GM19351 (cell line): Measurements from ENCODE around the gene GNG11.

Experiments
- ATAC-seq: cut with Tn5 transposase; IDR thresholded peaks from one replicate; pipeline ENCODE4 v1.9.1; 2021; ENCODE audit warnings: mild to moderate bottlenecking, moderate library complexity; ENCODE audit not compliant: unreplicated experiment

GNG11 gene

DNA sequence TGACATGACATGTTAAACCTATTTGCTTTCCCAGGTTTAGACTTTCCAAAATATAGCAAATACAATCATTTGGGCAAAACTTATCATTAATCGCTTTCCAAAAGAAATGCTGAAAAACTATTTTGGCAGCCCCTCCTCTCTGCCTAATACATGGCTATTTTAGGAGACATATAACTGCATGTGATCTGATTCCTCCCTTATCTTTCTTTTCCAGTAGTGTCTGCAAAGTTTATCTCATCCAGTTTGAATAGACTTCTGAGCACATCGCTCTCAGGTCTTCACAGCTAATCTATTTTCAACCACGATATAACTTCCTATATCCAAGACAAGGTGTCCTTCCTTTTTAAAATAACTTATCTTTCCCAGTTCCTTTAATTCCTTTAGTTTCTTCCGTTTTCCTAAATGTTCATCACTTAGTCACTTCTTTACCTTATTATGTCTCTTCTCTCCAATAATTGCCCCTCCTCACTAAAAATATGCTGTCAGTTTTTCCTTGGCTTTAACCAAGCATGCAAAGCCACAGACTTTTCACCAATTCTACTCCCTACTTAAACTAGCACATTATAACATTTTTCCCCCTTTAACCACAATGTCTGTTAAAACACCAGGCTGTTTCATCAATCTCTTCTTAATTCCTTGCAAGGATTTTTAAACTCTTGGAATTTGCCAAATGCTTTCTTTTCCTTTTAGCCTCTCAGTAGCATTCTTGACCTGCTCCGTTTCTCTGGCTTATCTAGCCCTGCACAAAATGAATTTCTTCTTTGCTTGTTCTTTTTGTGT lies 24.4 kb downstream of the GNG11 start:
- no peak for ATAC-seq

DNA sequence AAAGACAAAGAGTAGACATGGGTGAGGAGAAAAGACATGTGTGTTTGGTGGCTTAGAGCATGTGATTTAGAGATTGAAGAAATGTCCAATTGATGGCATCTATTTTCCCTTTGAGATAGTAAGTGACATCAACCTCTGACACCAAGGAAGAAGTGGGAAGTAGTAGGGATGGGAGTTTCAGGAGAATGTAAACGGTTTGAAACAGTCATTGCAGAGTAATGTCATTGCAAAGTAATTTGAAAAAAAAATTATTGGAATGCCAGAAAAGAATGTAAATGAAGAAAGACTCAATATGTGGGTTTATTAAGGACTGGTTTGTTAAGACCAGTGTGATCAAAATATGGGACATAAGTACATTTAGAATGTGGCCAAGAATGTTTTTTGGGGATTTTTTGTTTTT lies 26.6 kb downstream of the GNG11 start:
- no peak for ATAC-seq

DNA sequence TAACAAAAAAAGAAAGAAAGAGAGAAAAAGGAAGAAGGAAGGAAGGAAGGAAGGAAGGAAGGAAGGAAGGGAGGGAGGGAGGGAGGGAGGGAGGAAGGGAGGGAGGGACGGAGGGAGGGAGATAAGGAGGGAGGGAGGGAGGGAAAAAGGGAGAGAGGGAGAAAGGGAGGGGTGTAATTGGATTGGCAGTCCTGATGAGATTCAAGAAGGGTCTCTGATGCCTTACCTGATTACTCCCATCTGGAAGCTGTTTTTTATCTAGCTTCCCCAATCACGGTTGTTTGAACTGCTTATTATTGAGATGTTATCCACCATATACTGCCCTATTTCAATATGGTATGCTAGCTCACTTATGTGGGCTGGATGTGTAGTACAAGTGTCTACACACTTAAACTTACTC lies 27.3 kb downstream of the GNG11 start:
- ATAC-seq, result no peak

DNA sequence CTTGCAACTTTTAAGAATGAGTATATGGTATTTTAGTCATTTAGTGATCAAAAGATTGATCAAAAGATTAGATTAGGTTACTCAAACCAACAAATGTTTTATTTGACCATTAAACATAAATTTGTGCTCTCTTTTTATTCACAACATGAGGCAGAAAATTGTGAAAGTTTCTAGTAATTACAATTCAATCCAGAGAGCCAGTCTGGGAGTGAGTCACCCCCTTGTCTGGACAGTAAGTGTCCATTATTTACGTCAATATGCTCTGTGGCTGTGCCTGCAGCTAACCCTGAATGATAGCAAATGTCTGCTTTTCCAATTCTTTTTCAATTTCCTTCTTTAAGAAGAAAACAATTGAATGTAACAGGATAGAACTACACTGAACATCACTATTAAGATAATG lies 27.9 kb downstream of the GNG11 start:
- no peak for ATAC-seq

DNA sequence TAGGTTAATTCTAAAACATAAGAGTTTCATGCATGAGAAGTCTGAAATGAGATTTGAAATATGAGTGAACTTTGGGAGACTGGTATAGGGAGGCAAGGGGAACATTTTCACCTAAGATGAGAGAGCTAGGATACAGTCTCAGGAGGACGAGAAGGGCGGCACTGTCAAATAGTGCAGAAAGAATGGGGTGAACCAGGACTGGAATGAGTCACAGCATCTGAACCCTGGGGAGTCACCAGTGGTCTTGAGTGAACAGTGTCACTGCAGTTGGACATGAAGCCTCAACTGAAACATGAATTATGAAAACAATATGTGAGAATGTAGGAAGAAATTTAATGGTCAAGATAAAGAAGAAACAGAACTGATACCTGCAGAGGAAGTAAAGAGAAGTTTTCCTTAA lies 33.8 kb downstream of the GNG11 start:
- peak; percentile 87 for ATAC-seq

DNA sequence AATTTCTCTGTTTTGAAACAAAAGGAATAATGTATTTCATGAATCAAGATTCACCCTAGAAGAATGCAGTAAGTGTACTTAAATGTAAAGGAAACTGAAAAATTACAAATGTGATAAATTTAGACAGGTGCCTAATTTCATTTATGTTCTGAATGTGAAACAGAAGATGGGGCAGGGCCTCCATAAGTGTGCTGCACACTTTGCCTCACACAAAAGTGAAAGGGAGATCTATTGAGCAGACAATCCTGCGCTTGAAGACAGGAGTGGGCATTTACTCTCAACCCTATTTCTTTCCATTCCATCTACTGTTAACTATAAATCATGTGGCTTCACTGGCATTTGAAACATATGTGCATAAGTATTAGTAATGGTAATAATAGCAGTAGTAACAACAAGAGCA lies 36.2 kb downstream of the GNG11 start:
- peak; percentile 56 for ATAC-seq

DNA sequence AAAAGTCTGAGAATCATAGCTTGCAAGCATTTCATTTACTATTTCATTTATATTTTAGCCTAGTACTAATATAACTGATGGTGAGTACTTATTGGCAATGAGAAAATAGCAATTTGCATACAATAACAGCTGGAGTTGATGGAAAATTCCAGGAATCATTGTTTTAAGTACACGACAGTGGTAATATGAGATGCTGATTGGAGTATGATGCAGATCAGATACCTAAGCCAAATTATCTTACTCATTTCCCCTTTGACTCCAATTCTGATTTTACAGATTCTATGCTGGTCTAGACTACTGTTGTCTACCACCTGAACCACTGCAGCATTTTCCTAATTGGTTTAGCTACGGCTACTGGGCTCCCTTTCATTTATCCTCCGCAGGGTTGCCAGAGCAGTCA lies 36.7 kb downstream of the GNG11 start:
- no peak for ATAC-seq

DNA sequence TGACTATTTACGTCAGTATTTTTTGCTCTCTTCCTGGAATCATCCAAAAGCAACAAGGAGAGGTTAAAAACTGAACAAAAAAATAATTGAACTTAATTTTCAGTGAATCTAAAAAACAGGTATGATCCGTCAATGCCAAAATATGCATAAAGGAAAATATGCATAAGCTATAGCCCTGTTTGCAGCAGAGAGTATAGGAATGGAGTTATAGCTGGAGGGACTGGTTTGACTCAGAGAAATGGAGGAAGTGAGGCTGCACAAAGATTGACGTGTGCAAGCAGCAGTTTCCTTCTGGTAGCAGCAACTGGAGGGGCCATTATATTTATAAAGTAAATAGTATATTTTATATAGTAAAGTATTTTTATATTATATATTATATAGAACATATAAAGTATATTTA lies 37.1 kb downstream of the GNG11 start:
- peak; percentile 44 for ATAC-seq

DNA sequence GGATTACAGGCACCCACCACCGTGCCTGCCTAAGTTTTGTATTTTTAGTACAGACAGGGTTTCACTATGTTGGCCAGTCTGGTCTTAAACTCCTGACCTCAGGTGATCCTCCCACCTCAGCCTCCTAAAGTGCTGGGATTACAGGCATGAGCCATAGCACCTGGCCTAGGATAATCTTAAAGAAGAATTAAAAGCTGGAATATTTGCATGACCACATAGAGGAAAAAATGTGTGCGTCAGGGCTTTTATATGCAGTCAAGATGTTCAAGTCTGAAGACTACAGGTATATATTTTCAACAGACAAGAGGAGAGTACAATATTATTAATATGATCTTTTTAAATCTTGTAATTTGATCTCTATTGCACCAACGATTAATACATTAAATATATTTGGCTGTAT lies 39.5 kb downstream of the GNG11 start:
- ATAC-seq, result no peak

DNA sequence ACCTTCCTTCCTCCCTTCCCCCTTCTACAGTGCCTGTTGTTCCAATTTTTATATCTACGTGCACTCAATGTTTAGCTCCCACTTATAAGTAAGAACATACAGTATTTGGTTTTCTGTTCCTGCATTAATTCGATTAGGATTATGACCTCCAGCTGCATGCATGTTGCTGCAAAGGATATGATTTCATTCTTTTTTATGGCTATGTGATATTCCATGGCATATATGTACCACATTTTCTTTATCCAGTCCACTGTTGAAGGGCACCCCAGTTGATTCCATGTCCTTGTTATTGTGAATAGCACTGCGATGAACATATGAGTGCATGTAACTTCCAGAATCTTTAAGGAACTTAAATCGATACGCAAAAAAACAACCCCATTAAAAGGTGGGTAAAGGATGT lies 42.7 kb downstream of the GNG11 start:
- ATAC-seq, result no peak

DNA sequence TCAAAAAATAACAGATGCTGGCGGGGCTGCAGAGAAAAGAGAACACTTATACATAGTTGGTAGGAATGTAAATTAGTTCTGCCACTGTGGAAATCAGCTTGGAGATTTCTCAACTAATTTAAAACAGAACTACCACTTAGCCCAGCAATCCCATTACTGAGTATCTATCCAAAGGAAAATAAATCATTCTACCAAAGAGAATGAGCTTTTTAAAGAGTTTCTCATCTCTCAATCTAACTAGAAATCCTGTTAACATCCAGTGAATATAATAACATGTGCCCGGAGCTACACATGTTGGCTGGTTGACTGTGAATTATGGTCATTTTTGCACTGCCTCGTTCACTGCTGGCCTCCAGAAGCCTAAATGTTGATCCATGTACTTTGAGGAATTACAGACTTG lies 43.3 kb downstream of the GNG11 start:
- ATAC-seq, result no peak

DNA sequence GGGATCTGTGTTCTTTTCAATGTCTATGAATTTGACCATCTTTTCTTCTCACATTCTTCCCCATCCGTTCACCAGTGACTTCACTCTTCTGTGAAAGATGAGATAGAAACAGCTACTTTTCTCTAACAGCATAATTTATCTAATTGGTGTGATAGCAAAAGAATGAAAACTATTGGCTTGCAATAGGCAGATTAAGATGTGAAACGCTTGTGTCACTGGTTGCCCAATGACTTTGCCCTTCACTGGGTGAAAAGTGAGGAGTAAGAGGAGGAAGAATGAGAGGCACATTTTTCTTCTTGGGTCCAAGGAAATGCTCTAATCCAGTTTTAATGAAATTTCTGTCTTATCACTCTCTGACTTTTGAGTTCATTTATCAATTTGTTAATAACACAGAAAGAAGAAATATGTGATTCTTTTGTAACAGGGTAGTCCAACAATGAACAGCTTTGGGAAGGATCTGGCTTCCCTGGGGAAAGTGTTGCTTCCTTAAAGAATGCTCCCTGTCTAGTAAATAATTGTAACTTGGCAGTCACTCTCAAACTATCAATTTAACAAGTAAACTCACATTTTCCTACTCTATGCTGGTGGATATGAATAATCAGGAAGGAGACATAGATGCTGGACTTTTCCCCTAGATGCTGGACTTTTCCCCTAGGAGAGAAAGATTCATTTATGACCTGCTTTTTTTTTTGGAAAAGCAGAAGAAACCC lies 47.5 kb downstream of the GNG11 start:
- no peak for ATAC-seq

DNA sequence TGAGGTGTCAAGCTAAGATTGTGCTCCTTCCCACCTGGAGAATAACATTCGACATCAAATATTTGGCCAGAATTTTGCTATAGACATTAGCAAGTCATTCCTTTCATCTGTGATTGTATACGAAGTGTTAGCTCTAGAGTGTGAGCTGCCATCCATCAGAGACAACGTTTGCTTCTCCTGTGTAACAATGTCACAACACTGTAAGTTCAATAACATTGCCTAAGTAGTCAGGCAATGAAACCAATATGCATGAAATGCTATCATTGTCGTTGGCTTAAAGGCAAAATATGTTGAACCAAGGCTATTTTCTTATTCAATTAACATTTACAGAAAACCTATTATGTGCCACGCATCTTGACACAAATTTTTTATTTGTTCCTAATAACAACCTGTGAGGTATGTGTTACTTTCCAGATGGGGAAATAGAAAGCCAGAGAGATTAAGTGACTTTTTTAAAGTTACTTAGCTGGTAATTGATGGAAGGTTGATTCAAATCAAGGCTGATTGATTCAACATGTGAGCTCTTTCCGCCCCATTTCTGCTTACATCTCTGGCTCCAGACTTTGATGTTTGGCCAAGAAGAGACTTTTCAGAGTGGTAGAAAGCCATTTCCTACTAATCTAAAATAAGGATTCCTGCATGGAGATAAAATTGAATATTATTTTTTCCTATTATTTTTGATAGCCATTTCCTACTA lies 50.6 kb downstream of the GNG11 start:
- no peak for ATAC-seq

DNA sequence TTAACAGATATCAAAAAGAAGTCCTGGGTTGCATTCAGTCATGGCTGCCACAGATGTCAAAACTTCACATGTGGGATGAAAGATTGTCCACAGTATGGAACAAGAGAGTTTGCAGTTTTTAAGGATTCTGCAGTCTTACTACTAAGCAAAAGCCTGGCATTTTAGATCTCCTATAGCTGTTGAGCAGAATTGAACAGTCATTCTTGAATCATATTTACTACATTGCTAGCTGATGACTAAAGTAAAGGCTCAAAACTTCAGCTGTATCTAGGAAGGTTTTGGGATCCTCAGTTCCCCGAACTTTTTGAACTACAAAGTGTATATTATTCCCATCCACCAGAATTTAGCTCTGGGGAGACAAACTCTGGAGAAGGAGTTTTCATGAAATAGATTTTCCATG lies 51.6 kb downstream of the GNG11 start:
- ATAC-seq, result no peak

DNA sequence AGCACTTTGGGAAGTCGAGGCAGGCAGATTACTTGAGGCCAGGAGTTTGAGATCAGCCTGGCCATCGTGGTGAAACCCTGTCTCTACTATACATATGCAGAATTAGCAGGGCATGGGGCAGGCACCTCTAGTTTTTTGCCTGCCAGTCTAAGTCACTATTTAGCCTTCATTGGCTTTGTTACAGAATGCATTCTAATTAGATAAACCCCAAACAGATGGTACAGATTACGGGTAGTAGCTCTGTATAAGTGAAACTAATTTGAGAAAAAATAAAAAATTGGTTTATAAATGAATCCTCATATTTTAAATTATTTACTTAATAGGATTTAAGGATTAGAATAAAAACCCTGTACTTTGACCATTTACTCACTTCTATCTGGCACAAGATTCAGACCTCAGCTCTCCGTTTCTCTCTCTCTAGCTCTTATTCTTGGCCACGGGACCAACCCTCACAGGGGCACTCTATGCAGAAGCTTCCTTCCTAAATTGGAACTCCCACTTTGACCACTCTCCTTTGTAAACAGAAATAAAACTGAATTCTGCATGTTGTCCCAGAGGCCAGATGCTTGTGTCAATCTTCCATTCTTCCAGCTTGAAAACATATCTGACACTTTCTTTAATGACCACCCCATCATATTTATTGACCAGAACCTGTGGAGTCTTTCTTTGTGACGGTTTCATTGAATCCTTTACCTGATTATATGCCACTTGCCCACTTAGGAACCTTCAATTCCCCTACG lies 55.8 kb downstream of the GNG11 start:
- no peak for ATAC-seq
